ENCODE data around the gene FAM187B. TPM values are rescaled to one million over a fixed set of nuclear protein-coding genes. Genes with fewer than 3 reads are reported as not detected.

Gene FAM187B
- total RNA-seq (not detected), polyA plus RNA-seq (not detected), total RNA-seq (0 reads per million in 6 experiments)

- Mint-ChIP-seq H3K4me1 (peaks cover 8 to 32% (median 16%) of the 10 kb centered on the region in 4 donors), H3K27ac (peak within 1 kb of the TSS in 4 of 10 donors; percentile 25 to 60 (median 37)), H3K36me3 (no peaks in the 10 kb centered on the region), H3K9me3 (no peaks in the 10 kb centered on the region), H3K4me3 (no peak within 1 kb of the TSS), H3K27me3 (no peaks in the 10 kb centered on the region)
- ATAC-seq (no peak), DNase-seq (no peak)
- POLR2A ChIA-PET = interaction anchor here (0.7 to 1.2 kb wide), 5 partner anchors 9 to 60 kb away, joined by 3 to 4 read pairs (median 3); no protein-coding TSS in a partner anchor
Measured at GRCh38 chr19:35228177-35228930, at the start of gene FAM187B. Gene FAM187B (minus strand): TSS chr19:35228739. CDS start chr19:35228680, 59 bp downstream.

DNA sequence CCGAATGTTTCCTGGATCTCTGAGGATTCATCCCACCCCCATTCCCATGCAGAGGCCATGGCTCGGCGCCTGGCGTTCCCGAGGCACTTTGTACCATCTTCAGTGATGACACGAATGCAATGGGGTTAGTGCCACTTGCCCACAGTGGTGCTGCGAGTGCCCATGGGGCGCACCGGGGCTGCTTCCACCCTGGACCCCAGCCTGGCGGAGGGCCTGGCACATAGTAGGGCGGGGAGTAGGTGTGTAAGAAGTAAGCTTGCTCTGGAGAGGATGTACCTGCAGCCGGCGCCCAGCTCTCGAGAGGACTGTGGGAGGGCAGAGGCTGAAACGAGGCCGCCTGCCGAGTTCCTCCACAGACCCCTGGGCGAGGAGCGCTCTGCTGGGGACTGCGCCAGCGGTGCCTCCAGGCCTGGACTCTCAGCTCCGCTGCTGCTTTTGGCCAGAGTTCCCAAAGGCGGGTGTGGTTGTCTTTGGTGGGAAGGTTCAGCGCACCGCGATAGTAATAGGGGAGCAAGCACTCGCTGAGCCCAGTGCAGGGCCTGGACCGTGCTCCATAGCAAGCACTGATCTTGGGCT is 48.3 kb upstream of the FAM187B start:
- peaks cover 11 to 36% (median 16%) of the 10 kb centered on the region in 4 donors for H3K4me1 Mint-ChIP-seq
- no peaks in the 10 kb centered on the region for H3K9me3 Mint-ChIP-seq
- H3K27me3 Mint-ChIP-seq = peaks cover 0 to 1% (median 0%) of the 10 kb centered on the region in 5 donors
- ATAC-seq = no peak
- H3K36me3 Mint-ChIP-seq = peaks cover 0 to 61% (median 8%) of the 10 kb centered on the region in 3 donors
- peak overlapping the region in 2 of 10 donors; percentile 26 to 37 for H3K27ac Mint-ChIP-seq
- DNase-seq = no peak
- POLR2A ChIA-PET = interaction anchor here (0.8 kb wide), 1 partner anchor 13 kb away, joined by 4 read pairs; no protein-coding TSS in a partner anchor
- H3K4me3 Mint-ChIP-seq = no peak overlapping the region

- Mint-ChIP-seq H3K4me1 (peaks cover 14 to 37% (median 30%) of the 10 kb centered on the region in 4 donors), H3K9me3 (no peaks in the 10 kb centered on the region), H3K4me3 (peak overlapping the region in 1 of 10 donors; percentile 18), H3K36me3 (peaks cover 0 to 74% (median 12%) of the 10 kb centered on the region in 3 donors), H3K27ac (peak overlapping the region in 2 of 10 donors; percentile 28 to 63), H3K27me3 (no peaks in the 10 kb centered on the region)
- POLR2A ChIA-PET = interaction anchor here (0.6 to 1.3 kb wide), 2 partner anchors 13 to 27 kb away, joined by 4 to 8 read pairs; no protein-coding TSS in a partner anchor
- DNase-seq (no peak), ATAC-seq (no peak)
Measured at GRCh38 chr19:35274323-35274722, 45.8 kb upstream of the FAM187B start.

GRCh38 chr19:35273686-35274259 is 45.2 kb upstream of the FAM187B start:
- Mint-ChIP-seq H3K27me3 (no peaks in the 10 kb centered on the region), H3K4me1 (peaks cover 14 to 37% (median 30%) of the 10 kb centered on the region in 4 donors), H3K9me3 (no peaks in the 10 kb centered on the region), H3K27ac (peak overlapping the region in 8 of 10 donors; percentile 28 to 89 (median 65)), H3K4me3 (peak overlapping the region in 1 of 10 donors; percentile 18), H3K36me3 (peaks cover 0 to 71% (median 12%) of the 10 kb centered on the region in 3 donors)
- no peak for DNase-seq
- no peak for ATAC-seq
- POLR2A ChIA-PET = interaction anchor here (0.6 to 1.3 kb wide), 3 partner anchors 9 to 27 kb away, joined by 3 to 8 read pairs (median 4); partner anchors contain the start of gene HAMP

GRCh38 chr19:35272954-35273649 is 44.6 kb upstream of the FAM187B start:
- Mint-ChIP-seq H3K27ac (peak overlapping the region in 9 of 10 donors; percentile 20 to 89 (median 67)), H3K4me3 (peak overlapping the region in 5 of 10 donors; percentile 7 to 60 (median 43)), H3K27me3 (no peaks in the 10 kb centered on the region), H3K36me3 (peaks cover 0 to 68% (median 10%) of the 10 kb centered on the region in 3 donors), H3K4me1 (peaks cover 14 to 37% (median 30%) of the 10 kb centered on the region in 4 donors), H3K9me3 (no peaks in the 10 kb centered on the region)
- POLR2A ChIA-PET = interaction anchor here (1.0 to 1.4 kb wide), 4 partner anchors 10 to 119 kb away, joined by 3 to 5 read pairs (median 3); partner anchors contain the start of genes FXYD5 and HAMP
- DNase-seq (no peak), ATAC-seq (no peak)

DNA sequence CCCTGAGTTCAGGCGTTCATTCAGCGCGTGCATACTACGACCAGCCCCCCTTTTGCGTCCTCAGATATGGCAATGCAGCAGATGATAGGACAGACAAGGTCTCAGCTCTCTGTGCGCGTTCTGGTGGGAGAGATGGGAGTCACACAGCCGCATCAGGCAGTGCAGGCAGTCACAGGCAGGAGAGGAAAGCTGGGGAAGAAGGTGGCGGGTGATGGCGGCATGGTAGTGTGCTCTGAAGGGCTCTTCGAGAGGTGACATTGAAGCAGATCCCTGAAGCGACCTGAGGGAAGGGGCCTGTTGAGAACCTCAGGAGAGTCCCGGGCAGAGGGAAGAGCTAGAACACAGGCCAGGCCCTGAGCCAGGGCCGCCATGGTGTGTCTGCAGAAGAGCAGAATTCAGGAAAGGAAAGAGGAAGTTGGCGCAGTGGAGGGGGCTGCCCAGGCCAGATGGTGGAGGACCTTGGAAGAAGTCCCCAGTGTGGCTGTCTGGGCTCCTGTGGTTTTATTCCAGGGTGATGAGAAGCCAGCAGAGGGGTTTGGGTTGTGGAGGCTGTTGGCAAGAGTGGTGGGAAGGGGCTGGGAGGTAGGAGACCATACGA is 43.7 kb upstream of the FAM187B start:
- Mint-ChIP-seq H3K36me3 (peaks cover 0 to 67% (median 10%) of the 10 kb centered on the region in 3 donors), H3K27me3 (no peaks in the 10 kb centered on the region), H3K4me1 (peaks cover 14 to 40% (median 34%) of the 10 kb centered on the region in 4 donors), H3K4me3 (peak overlapping the region in 5 of 10 donors; percentile 33 to 71 (median 36)), H3K27ac (peak overlapping the region in 9 of 10 donors; percentile 25 to 85 (median 73)), H3K9me3 (no peaks in the 10 kb centered on the region)
- POLR2A ChIA-PET = interaction anchor here (1.0 to 1.4 kb wide), 5 partner anchors 9 to 118 kb away, joined by 3 to 5 read pairs (median 3); partner anchors contain the start of genes FXYD5 and HAMP
- no peak for ATAC-seq
- no peak for DNase-seq

- peaks cover 0 to 60% (median 10%) of the 10 kb centered on the region in 3 donors for H3K36me3 Mint-ChIP-seq
- peak overlapping the region in 7 of 10 donors; percentile 66 to 85 (median 78) for H3K27ac Mint-ChIP-seq
- peaks cover 14 to 41% (median 35%) of the 10 kb centered on the region in 4 donors for H3K4me1 Mint-ChIP-seq
- no peaks in the 10 kb centered on the region for H3K9me3 Mint-ChIP-seq
- no peak for ATAC-seq
- no peaks in the 10 kb centered on the region for H3K27me3 Mint-ChIP-seq
- no peak for DNase-seq
- POLR2A ChIA-PET = interaction anchor here (1.0 kb wide), 1 partner anchor 10 kb away, joined by 4 read pairs; no protein-coding TSS in a partner anchor
- H3K4me3 Mint-ChIP-seq = peak overlapping the region in 6 of 10 donors; percentile 9 to 71 (median 46)
Measured at GRCh38 chr19:35271546-35271945, 43.0 kb upstream of the FAM187B start.

- H3K36me3 Mint-ChIP-seq = peaks cover 0 to 56% (median 5%) of the 10 kb centered on the region in 3 donors
- H3K27me3 Mint-ChIP-seq = no peaks in the 10 kb centered on the region
- H3K27ac Mint-ChIP-seq = peak overlapping the region in 9 of 10 donors; percentile 57 to 90 (median 81)
- no peak for ATAC-seq
- H3K4me1 Mint-ChIP-seq = peaks cover 21 to 50% (median 46%) of the 10 kb centered on the region in 4 donors
- DNase-seq = no peak
- H3K9me3 Mint-ChIP-seq = no peaks in the 10 kb centered on the region
- POLR2A ChIA-PET = interaction anchor here (0.9 to 1.7 kb wide), 2 partner anchors 11 to 76 kb away, joined by 4 to 6 read pairs; no protein-coding TSS in a partner anchor
- peak overlapping the region; percentile 64 to 89 (median 72) for H3K4me3 Mint-ChIP-seq
Measured at GRCh38 chr19:35270381-35270811, 41.9 kb upstream of the FAM187B start.

DNA sequence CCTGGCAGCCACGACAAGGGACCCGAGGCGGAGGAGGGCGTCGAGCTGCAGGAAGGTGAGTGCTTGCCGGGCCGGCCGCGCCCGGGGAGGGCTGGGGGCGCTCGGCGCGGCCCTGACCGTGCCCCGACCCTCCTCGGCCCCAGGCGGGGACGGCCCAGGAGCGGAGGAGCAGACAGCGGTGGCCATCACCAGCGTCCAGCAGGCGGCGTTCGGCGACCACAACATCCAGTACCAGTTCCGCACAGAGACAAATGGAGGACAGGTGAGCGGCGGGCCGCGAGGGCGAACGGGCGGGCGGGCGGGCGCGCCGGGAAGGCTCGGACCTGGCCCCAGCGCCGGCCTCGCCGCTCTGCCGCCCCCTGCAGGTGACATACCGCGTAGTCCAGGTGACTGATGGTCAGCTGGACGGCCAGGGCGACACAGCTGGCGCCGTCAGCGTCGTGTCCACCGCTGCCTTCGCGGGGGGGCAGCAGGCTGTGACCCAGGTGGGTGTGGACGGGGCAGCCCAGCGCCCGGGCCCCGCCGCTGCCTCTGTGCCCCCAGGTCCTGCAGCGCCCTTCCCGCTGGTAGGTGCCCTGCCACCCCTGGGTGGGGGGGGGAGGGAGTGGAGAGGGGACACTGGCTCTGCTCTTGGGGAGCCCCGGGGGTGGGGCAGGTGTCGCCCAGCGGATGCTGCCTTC is 41.0 kb upstream of the FAM187B start:
- peaks cover 0 to 55% (median 4%) of the 10 kb centered on the region in 3 donors for H3K36me3 Mint-ChIP-seq
- POLR2A ChIA-PET = interaction anchor here (0.7 to 7.7 kb wide), 9 partner anchors 12 to 127 kb away, joined by 3 to 91 read pairs (median 6); partner anchors contain the start of genes FXYD7 and LSR
- peak overlapping the region; percentile 64 to 89 (median 72) for H3K4me3 Mint-ChIP-seq
- H3K9me3 Mint-ChIP-seq = no peaks in the 10 kb centered on the region
- H3K4me1 Mint-ChIP-seq = peaks cover 25 to 57% (median 52%) of the 10 kb centered on the region in 4 donors
- DNase-seq (peak; percentile 54 to 87 (median 66)), ATAC-seq (peak; percentile 52 to 62)
- no peaks in the 10 kb centered on the region for H3K27me3 Mint-ChIP-seq
- peak overlapping the region in 9 of 10 donors; percentile 62 to 90 (median 83) for H3K27ac Mint-ChIP-seq

DNA sequence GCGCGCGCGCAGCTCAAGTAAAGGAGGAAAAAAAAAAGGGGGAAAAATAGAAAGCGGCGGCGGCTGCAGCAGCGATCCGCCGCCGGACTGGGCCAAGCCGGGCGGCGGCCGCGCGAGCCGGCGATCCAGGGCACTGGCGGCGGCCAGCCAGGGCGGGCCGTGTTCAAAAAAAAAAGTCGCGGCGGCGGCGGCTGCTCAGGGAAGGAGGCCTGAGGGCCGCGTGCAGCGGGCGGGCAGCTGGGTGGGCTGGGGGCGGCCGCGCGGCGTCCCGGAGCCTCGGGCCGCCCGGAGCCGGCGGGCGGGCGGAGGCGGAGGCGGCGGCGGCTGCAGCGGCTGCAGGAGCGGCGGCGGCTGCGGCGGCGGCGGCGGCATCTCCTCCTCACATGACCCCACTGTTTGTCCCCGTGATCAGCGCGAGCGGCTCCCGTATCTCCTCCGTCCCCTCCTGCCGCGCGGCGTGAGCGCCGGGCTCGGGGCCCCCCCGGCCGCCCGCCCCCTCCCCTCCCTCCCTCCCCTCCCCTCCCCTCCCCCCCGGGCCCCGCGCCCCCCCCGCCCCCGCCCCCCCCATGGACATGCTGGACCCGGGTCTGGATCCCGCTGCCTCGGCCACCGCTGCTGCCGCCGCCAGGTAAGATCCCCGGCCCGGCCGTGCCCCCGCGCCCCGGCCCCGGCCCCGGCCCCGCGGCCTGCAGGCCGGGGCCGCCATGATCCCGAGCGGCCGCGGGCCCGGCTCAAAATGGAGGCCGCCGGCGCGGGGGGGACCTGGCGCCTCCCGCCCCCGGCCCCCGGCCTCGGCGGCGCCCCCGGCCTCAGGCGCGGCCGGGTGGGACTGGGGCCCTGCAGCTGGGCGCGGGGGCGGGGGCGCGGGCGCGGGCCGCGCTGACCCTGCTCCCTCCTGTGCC is 40.2 kb upstream of the FAM187B start, which contains the start of gene USF2:
USF2 (plus strand) TSS at position 427 of the 902 bp plus-strand sequence; CDS start at position 567, 140 bp downstream.
- POLR2A ChIA-PET = interaction anchor here (0.6 to 7.7 kb wide), 24 partner anchors 12 to 227 kb away, joined by 3 to 91 read pairs (median 4); partner anchors contain the start of genes FXYD5, FXYD7 and LSR
- ATAC-seq = peak; percentile 38 to 46
- H3K27ac Mint-ChIP-seq = peak within 1 kb of the TSS; percentile 88 to 98 (median 97)

More for the DNA sequence above, 40.2 kb upstream of the FAM187B start, which contains the start of gene USF2:
- peak; percentile 34 to 82 (median 58) for DNase-seq
- peak within 1 kb of the TSS; percentile 89 to 98 (median 96) for H3K4me3 Mint-ChIP-seq
- H3K4me1 Mint-ChIP-seq = peaks cover 22 to 62% (median 57%) of the 10 kb centered on the region in 4 donors
- no peaks in the 10 kb centered on the region for H3K9me3 Mint-ChIP-seq
- H3K36me3 Mint-ChIP-seq = peaks cover 0 to 51% (median 4%) of the 10 kb centered on the region in 3 donors
- no peaks in the 10 kb centered on the region for H3K27me3 Mint-ChIP-seq

All from naive thymus-derived CD8-positive, alpha-beta T cell (primary cell).